Measurements from ENCODE around the gene ZMIZ2.
A peak's percentile ranks its signal among the peaks of the same experiment; 100 is the strongest.
"Not testable (repeated sequence)": the region's sequence is repeated elsewhere in the genome, so short reads cannot be mapped to it uniquely, and the experiment has no call there.

ZMIZ2 gene

GRCh38 chr7:44775383-44776107 lies 26.9 kb downstream of the ZMIZ2 start:
- DNase-seq, result no peak

GRCh38 chr7:44776211-44776610 lies 27.6 kb downstream of the ZMIZ2 start:
- no peak for DNase-seq

- no peak for DNase-seq
Measured at GRCh38 chr7:44782460-44782859, 33.8 kb downstream of the ZMIZ2 start.

- DNase-seq, result no peak
Measured at GRCh38 chr7:44783407-44783806, 34.8 kb downstream of the ZMIZ2 start.

- no peak for DNase-seq
Measured at GRCh38 chr7:44784364-44784763, 35.7 kb downstream of the ZMIZ2 start.

- not testable (repeated sequence) for DNase-seq
Measured at GRCh38 chr7:44785218-44785617, 36.6 kb downstream of the ZMIZ2 start.

GRCh38 chr7:44787041-44787440 lies 38.4 kb downstream of the ZMIZ2 start:
- DNase-seq, result no peak

GRCh38 chr7:44787762-44788161 lies 39.1 kb downstream of the ZMIZ2 start:
- no peak for DNase-seq

- DNase-seq, result no peak
Measured at GRCh38 chr7:44789990-44790389, 41.3 kb downstream of the ZMIZ2 start.

- DNase-seq, result no peak
Measured at GRCh38 chr7:44791278-44792219, 42.9 kb downstream of the ZMIZ2 start.

- DNase-seq, result no peak
Measured at GRCh38 chr7:44793919-44794318, 45.3 kb downstream of the ZMIZ2 start.

- no peak for DNase-seq
Measured at GRCh38 chr7:44794331-44794730, 45.7 kb downstream of the ZMIZ2 start.

- DNase-seq, result no peak
Measured at GRCh38 chr7:44796034-44796503, 47.4 kb downstream of the ZMIZ2 start.

GRCh38 chr7:44796504-44797328 lies 48.1 kb downstream of the ZMIZ2 start, which contains the start of gene PPIA:
Gene PPIA (plus strand): TSS chr7:44796681. CDS start chr7:44796725, 44 bp downstream.
- peak; percentile 99 for DNase-seq

- DNase-seq, result peak; percentile 90
Measured at GRCh38 chr7:44797329-44798258, 48.9 kb downstream of the ZMIZ2 start.

- DNase-seq, result peak; percentile 15
Measured at GRCh38 chr7:44798649-44799305, 50.1 kb downstream of the ZMIZ2 start.

GRCh38 chr7:44799939-44800338 lies 51.3 kb downstream of the ZMIZ2 start:
- no peak for DNase-seq

GRCh38 chr7:44801890-44802289 lies 53.2 kb downstream of the ZMIZ2 start:
- no peak for DNase-seq

GRCh38 chr7:44802418-44803025 lies 53.9 kb downstream of the ZMIZ2 start:
- DNase-seq, result no peak

GRCh38 chr7:44803828-44804519 lies 55.3 kb downstream of the ZMIZ2 start:
- not testable (repeated sequence) for DNase-seq
